ENCODE measurements around the gene VGF. TPM values are rescaled to one million over a fixed set of nuclear protein-coding genes. Genes with fewer than 3 reads are reported as not detected.

Gene VGF
- total and polyA plus RNA-seq, 2 donors (not counting 3 experiments of a cell fraction or from before 2014, with no cell fraction given), result 0.03 TPM; not detected in 1

GRCh38 chr7:101172005-101172853 is 6.9 kb upstream of the VGF start:
- dilution Hi-C loops (cut with MboI; ENCODE audit: extremely low pct_ligation_motif_present, low sequenced_read_pairs) (no loop called here), intact Hi-C loops (cut with micrococcal nuclease) (loop anchor here (10.0 kb wide), 1 partner anchor 563 kb away; no protein-coding TSS in a partner anchor)
- ChIA-PET POLR2A (no interaction called here), CTCF (interaction anchor here (1.0 to 3.1 kb wide), 4 partner anchors 28 to 111 kb away, joined by 6 to 49 read pairs (median 14); partner anchors contain the start of genes PLOD3 and ZNHIT1)
- no peak overlapping the region for H2AFZ ChIP-seq (ENCODE audit: low read depth, low read length)
- H3K9me3 ChIP-seq (replicated peaks; ENCODE audit: control insufficient read depth, insufficient read depth, low read length), result no peaks in the 10 kb centered on the region
- BruUV-seq (replicated peaks), result no TSS peak
- TF ChIP-seq EZH2 (IDR thresholded peaks at IDR 0.05; ENCODE audit: borderline replicate concordance, low read depth, low read length, severe bottlenecking) (peak; percentile 99), GATA2 (IDR thresholded peaks at IDR 0.05; ENCODE audit: insufficient read depth, insufficient read length, low read depth, low read length) (no peak)
- H3K79me2 ChIP-seq (ENCODE audit: control insufficient read depth, insufficient read depth, low read length), result no peaks in the 10 kb centered on the region
- H3K9me1 ChIP-seq (replicated peaks; ENCODE audit: control insufficient read depth, extremely low read depth, insufficient read depth, low read length), result no peaks in the 10 kb centered on the region
- H3K27ac ChIP-seq (ENCODE audit: insufficient read depth, low read depth, low read length), result no peak overlapping the region
- no peak overlapping the region for H3K9ac ChIP-seq (replicated peaks; ENCODE audit: extremely low read depth, insufficient read depth, low read length)
- H3K4me2 ChIP-seq (ENCODE audit: insufficient read depth, low read length), result no peak overlapping the region
- FAIRE-seq, result no peak
- no peaks in the 10 kb centered on the region for H3K36me3 ChIP-seq (ENCODE audit: control insufficient read depth in 2 of 2, extremely low read depth in 1 of 2, insufficient read depth in 2 of 2, low read length in 2 of 2)
- peaks cover 83 to 87% of the 10 kb centered on the region in 2 experiments for H3K27me3 ChIP-seq (ENCODE audit: control insufficient read depth in 2 of 2, insufficient read depth in 2 of 2, low read length in 2 of 2)
- no peak for DNase-seq (ENCODE audit: low read depth, low spot score)
- H3K4me1 ChIP-seq (ENCODE audit: control insufficient read depth, extremely low read depth, insufficient read depth, low read length), result no peaks in the 10 kb centered on the region
- no peak overlapping the region for H3K4me3 ChIP-seq (replicated peaks in 1 of 3; ENCODE audit: insufficient read depth in 1 of 3, low read depth in 1 of 3, low read length in 3 of 3)
- H4K20me1 ChIP-seq (replicated peaks; ENCODE audit: control insufficient read depth, extremely low read depth, insufficient read depth, low read length), result no peaks in the 10 kb centered on the region

- Histone ChIP-seq H3K4me3 (replicated peaks in 1 of 3; ENCODE audit: insufficient read depth in 1 of 3, low read depth in 1 of 3, low read length in 3 of 3) (no peak overlapping the region), H3K4me1 (ENCODE audit: control insufficient read depth, extremely low read depth, insufficient read depth, low read length) (no peaks in the 10 kb centered on the region), H3K27me3 (ENCODE audit: control insufficient read depth in 2 of 2, insufficient read depth in 2 of 2, low read length in 2 of 2) (peaks cover 86% of the 10 kb centered on the region in 2 experiments), H3K27ac (ENCODE audit: insufficient read depth, low read depth, low read length) (no peak overlapping the region), H2AFZ (ENCODE audit: low read depth, low read length) (no peak overlapping the region), H4K20me1 (replicated peaks; ENCODE audit: control insufficient read depth, extremely low read depth, insufficient read depth, low read length) (no peaks in the 10 kb centered on the region), H3K9me1 (replicated peaks; ENCODE audit: control insufficient read depth, extremely low read depth, insufficient read depth, low read length) (no peaks in the 10 kb centered on the region), H3K9ac (replicated peaks; ENCODE audit: extremely low read depth, insufficient read depth, low read length) (no peak overlapping the region), H3K36me3 (ENCODE audit: control insufficient read depth in 2 of 2, extremely low read depth in 1 of 2, insufficient read depth in 2 of 2, low read length in 2 of 2) (no peaks in the 10 kb centered on the region), H3K79me2 (ENCODE audit: control insufficient read depth, insufficient read depth, low read length) (no peaks in the 10 kb centered on the region), H3K4me2 (ENCODE audit: insufficient read depth, low read length) (no peak overlapping the region), H3K9me3 (replicated peaks; ENCODE audit: control insufficient read depth, insufficient read depth, low read length) (no peaks in the 10 kb centered on the region)
- POLR2A ChIA-PET, result no interaction called here
- BruUV-seq (replicated peaks), result no TSS peak
- DNase-seq (ENCODE audit: low read depth, low spot score) (no peak), FAIRE-seq (no peak)
- CTCF ChIA-PET, result interaction anchor here (1.0 to 3.1 kb wide), 5 partner anchors 12 to 111 kb away, joined by 4 to 49 read pairs (median 6); partner anchors contain the start of genes PLOD3 and ZNHIT1
- dilution Hi-C loops (cut with MboI; ENCODE audit: extremely low pct_ligation_motif_present, low sequenced_read_pairs) (no loop called here), intact Hi-C loops (cut with micrococcal nuclease) (loop anchor here (10.0 kb wide), 1 partner anchor 563 kb away; no protein-coding TSS in a partner anchor)
- peak in 1 of 2 donors; percentile 39 for TF ChIP-seq CTCF (IDR thresholded peaks at IDR 0.05; ENCODE audit: extremely low read depth in 1 of 2, insufficient read depth in 1 of 2, low read depth in 1 of 2, low read length in 2 of 2)
- no peak for TF ChIP-seq EZH2 (IDR thresholded peaks at IDR 0.05; ENCODE audit: borderline replicate concordance, low read depth, low read length, severe bottlenecking)
- TF ChIP-seq MYC (IDR thresholded peaks at IDR 0.05; ENCODE audit: low read depth, low read length), result no peak
Observed at GRCh38 chr7:101171442-101171837, 6.1 kb upstream of the VGF start.

Data from endothelial cell of umbilical vein (primary cell).